Large intestine (tissue), 3 donors: ENCODE data around the gene SCAMP5. TPM values are rescaled to one million over a fixed set of nuclear protein-coding genes. Genes with fewer than 3 reads are reported as not detected.
A peak's percentile ranks its signal among the peaks of the same experiment; 100 is the strongest.

Experiments used
- DNase-seq, 2 donors: peaks; one replicate each; pipeline versions ENCODE4 v3.0.0 to v3.0.0-alpha.2; 2013
- H3K27ac ChIP-seq: one replicate; pipeline ENCODE4 v1.5.1; 2013; ENCODE audit warnings: low read length
- H3K27me3 ChIP-seq: 2 replicates; pipeline ENCODE4 v1.6.1; 2013; ENCODE audit warnings: low read length; ENCODE audit not compliant: control insufficient read depth, insufficient read depth
- H3K36me3 ChIP-seq: 2 replicates; pipeline ENCODE4 v1.6.1; 2013; ENCODE audit warnings: low read length; ENCODE audit not compliant: control insufficient read depth, insufficient read depth
- H3K4me1 ChIP-seq: one replicate; pipeline ENCODE4 v1.6.1; 2013; ENCODE audit warnings: low read length; ENCODE audit not compliant: control insufficient read depth, insufficient read depth
- H3K4me3 ChIP-seq: one replicate; pipeline ENCODE4 v1.5.1; 2013; ENCODE audit warnings: low read length
- H3K9me3 ChIP-seq: one replicate; pipeline ENCODE4 v1.6.1; 2013; ENCODE audit warnings: mild to moderate bottlenecking, low read depth, low read length, moderate library complexity; ENCODE audit not compliant: control insufficient read depth
- WGBS: methylation state at CpG from one replicate; pipeline ENCODE4 v1.1.5; 2013; ENCODE audit warnings: low lambda C conversion rate; ENCODE audit not compliant: insufficient coverage; 5-methylcytosine and 5-hydroxymethylcytosine counted together
- polyA plus RNA-seq: library from polyadenylated mRNA; unstranded; fragments of 120-200 nt; gene quantifications from one replicate; pipeline ENCODE4 v1.2.1, GENCODE V29; 2013

The SCAMP5 gene
- polyA plus RNA-seq, 1 donor = 31.6 TPM

- Histone ChIP-seq H3K27ac (no peak overlapping the region), H3K4me1 (peaks cover 21% of the 10 kb centered on the region), H3K36me3 (no peaks in the 10 kb centered on the region), H3K27me3 (no peaks in the 10 kb centered on the region), H3K4me3 (no peak overlapping the region), H3K9me3 (no peaks in the 10 kb centered on the region)
- DNase-seq = no peak
- no CpG with 5 or more reads among the region's 7 CpGs for WGBS
Measured at GRCh38 chr15:75056036-75056435, 60.7 kb downstream of the SCAMP5 start.

GRCh38 chr15:75058127-75058905, 63.0 kb downstream of the SCAMP5 start:
- no CpG with 5 or more reads among the region's 4 CpGs for WGBS
- DNase-seq = no peak
- Histone ChIP-seq H3K27me3 (no peaks in the 10 kb centered on the region), H3K9me3 (no peaks in the 10 kb centered on the region), H3K36me3 (no peaks in the 10 kb centered on the region), H3K4me1 (peaks cover 17% of the 10 kb centered on the region), H3K27ac (no peak overlapping the region), H3K4me3 (no peak overlapping the region)

GRCh38 chr15:75059607-75060006, 64.2 kb downstream of the SCAMP5 start:
- no peak overlapping the region for H3K27ac ChIP-seq
- no peaks in the 10 kb centered on the region for H3K9me3 ChIP-seq
- no peak overlapping the region for H3K4me3 ChIP-seq
- H3K27me3 ChIP-seq = no peaks in the 10 kb centered on the region
- H3K4me1 ChIP-seq = peaks cover 7% of the 10 kb centered on the region
- no peak for DNase-seq
- no peaks in the 10 kb centered on the region for H3K36me3 ChIP-seq
- no CpG with 5 or more reads among the region's 5 CpGs for WGBS

- Histone ChIP-seq H3K27me3 (no peaks in the 10 kb centered on the region), H3K9me3 (no peaks in the 10 kb centered on the region), H3K4me1 (peaks cover 19% of the 10 kb centered on the region), H3K27ac (no peak overlapping the region), H3K36me3 (no peaks in the 10 kb centered on the region), H3K4me3 (no peak overlapping the region)
- no peak for DNase-seq
Measured at GRCh38 chr15:75061272-75061671, 65.9 kb downstream of the SCAMP5 start.

GRCh38 chr15:75062706-75063105, 67.3 kb downstream of the SCAMP5 start:
- no peak for DNase-seq
- Histone ChIP-seq H3K4me3 (no peak overlapping the region), H3K27me3 (no peaks in the 10 kb centered on the region), H3K27ac (no peak overlapping the region), H3K9me3 (no peaks in the 10 kb centered on the region), H3K4me1 (peaks cover 19% of the 10 kb centered on the region), H3K36me3 (no peaks in the 10 kb centered on the region)
- no CpG with 5 or more reads among the region's 3 CpGs for WGBS

- 70% methylated on average over 2 of the region's 4 CpGs for WGBS
- Histone ChIP-seq H3K4me3 (no peak overlapping the region), H3K9me3 (no peaks in the 10 kb centered on the region), H3K36me3 (no peaks in the 10 kb centered on the region), H3K27me3 (no peaks in the 10 kb centered on the region), H3K27ac (no peak overlapping the region), H3K4me1 (peaks cover 16% of the 10 kb centered on the region)
- no peak for DNase-seq
Measured at GRCh38 chr15:75063338-75063737, 68.0 kb downstream of the SCAMP5 start.

GRCh38 chr15:75063889-75064288, 68.5 kb downstream of the SCAMP5 start:
- peaks cover 16% of the 10 kb centered on the region for H3K4me1 ChIP-seq
- DNase-seq = no peak
- WGBS = no CpG with 5 or more reads among the region's 9 CpGs

GRCh38 chr15:75064846-75065245, 69.5 kb downstream of the SCAMP5 start:
- WGBS = no CpG with 5 or more reads among the region's 2 CpGs
- Histone ChIP-seq H3K27ac (peak overlapping the region; percentile 86), H3K36me3 (no peaks in the 10 kb centered on the region), H3K4me3 (no peak overlapping the region), H3K4me1 (peaks cover 16% of the 10 kb centered on the region), H3K9me3 (no peaks in the 10 kb centered on the region), H3K27me3 (no peaks in the 10 kb centered on the region)
- no peak for DNase-seq

More at GRCh38 chr15:75063889-75064288, 68.5 kb downstream of the SCAMP5 start:
- no peak overlapping the region for H3K4me3 ChIP-seq
- H3K27ac ChIP-seq = no peak overlapping the region
- H3K9me3 ChIP-seq = no peaks in the 10 kb centered on the region
- no peaks in the 10 kb centered on the region for H3K36me3 ChIP-seq
- H3K27me3 ChIP-seq = no peaks in the 10 kb centered on the region

GRCh38 chr15:75065467-75065850, 70.1 kb downstream of the SCAMP5 start:
- Histone ChIP-seq H3K9me3 (no peaks in the 10 kb centered on the region), H3K27ac (peak overlapping the region; percentile 86), H3K4me3 (no peak overlapping the region), H3K27me3 (no peaks in the 10 kb centered on the region), H3K36me3 (no peaks in the 10 kb centered on the region), H3K4me1 (peaks cover 16% of the 10 kb centered on the region)
- DNase-seq = peak; percentile 73 to 84
- no CpG with 5 or more reads among the region's 1 CpG for WGBS

GRCh38 chr15:75065851-75066509, 70.6 kb downstream of the SCAMP5 start:
- no peaks in the 10 kb centered on the region for H3K36me3 ChIP-seq
- H3K4me3 ChIP-seq = no peak overlapping the region
- H3K27me3 ChIP-seq = no peaks in the 10 kb centered on the region
- peak in 1 of 2 donors; percentile 40 for DNase-seq
- H3K9me3 ChIP-seq = no peaks in the 10 kb centered on the region
- peak overlapping the region; percentile 86 for H3K27ac ChIP-seq
- WGBS = no CpG with 5 or more reads among the region's 6 CpGs
- H3K4me1 ChIP-seq = peaks cover 16% of the 10 kb centered on the region
